Neural cell (in vitro differentiated cells): ENCODE data around the gene COX7A2. TPM values are rescaled to one million over a fixed set of nuclear protein-coding genes. Genes with fewer than 3 reads are reported as not detected.

Experiments used
- H2AFZ ChIP-seq: fragments of 200-600, 300-800 bp; sonication (generic), shearing (Covaris generic); 2 replicates; pipeline ENCODE4 v1.6.0; 2014; ENCODE audit warnings: low read depth, mild to moderate bottlenecking, antibody characterized with exemption, low read length, moderate library complexity
- H3F3A ChIP-seq: fragments of 200-600 bp; shearing (Covaris generic); 2 replicates; pipeline ENCODE4 v1.6.1; 2016; ENCODE audit warnings: mild to moderate bottlenecking, moderate library complexity, mixed read lengths, antibody characterized with exemption, low read length; ENCODE audit not compliant: insufficient read depth, poor library complexity, severe bottlenecking
- H3K27ac ChIP-seq: fragments of 200-600, 300-800 bp; sonication (generic), shearing (Covaris generic); 2 replicates; pipeline ENCODE4 v1.5.1; 2014; ENCODE audit warnings: mild to moderate bottlenecking, low read length, moderate library complexity
- H3K27me3 ChIP-seq: fragments of 300-800, 200-600 bp; sonication (generic), shearing (Covaris generic); 2 replicates; pipeline ENCODE4 v1.6.0; 2014; ENCODE audit warnings: mild to moderate bottlenecking, low read depth, low read length, moderate library complexity; ENCODE audit not compliant: insufficient read depth
- H3K36me3 ChIP-seq: fragments of 300-800, 200-600 bp; sonication (generic), shearing (Covaris generic); 2 replicates; pipeline ENCODE4 v1.5.1; 2014; ENCODE audit warnings: mild to moderate bottlenecking, antibody characterized with exemption, low read length, moderate library complexity; ENCODE audit not compliant: insufficient read depth
- H3K4me2 ChIP-seq: fragments of 300-800, 200-600 bp; sonication (generic), shearing (Covaris generic); 2 replicates; pipeline ENCODE4 v1.6.0; 2014; ENCODE audit warnings: mild to moderate bottlenecking, low read length
- H3K4me3 ChIP-seq: fragments of 300-800, 200-600 bp; sonication (generic), shearing (Covaris generic); 2 replicates; pipeline ENCODE4 v1.5.1; 2014; ENCODE audit warnings: mild to moderate bottlenecking, low read length, moderate library complexity
- H3K79me2 ChIP-seq: fragments of 200-600 bp; shearing (Covaris generic); replicated peaks from 2 replicates; pipeline ENCODE4 v1.6.0; 2014; ENCODE audit warnings: mild to moderate bottlenecking, low read length, moderate library complexity; ENCODE audit not compliant: insufficient read depth
- H3K9ac ChIP-seq: fragments of 300-800, 200-600 bp; sonication (generic), shearing (Covaris generic); 2 replicates; pipeline ENCODE4 v1.6.1; 2016; ENCODE audit warnings: mild to moderate bottlenecking, low read length, mixed read lengths
- H3K9me2 ChIP-seq: fragments of 200-600 bp; shearing (Covaris generic); 2 replicates; pipeline ENCODE4 v1.6.1; 2016; ENCODE audit warnings: mild to moderate bottlenecking, low read length, mixed read lengths; ENCODE audit not compliant: insufficient read depth
- H3K9me3 ChIP-seq: fragments of 200-600, 300-800 bp; sonication (generic), shearing (Covaris generic); 2 replicates; pipeline ENCODE4 v1.6.1; 2016; ENCODE audit warnings: mild to moderate bottlenecking, mixed run types, low read length, moderate library complexity, mixed read lengths
- H4K20me1 ChIP-seq: fragments of 200-600 bp; shearing (Covaris generic); 2 replicates; pipeline ENCODE4 v1.6.1; 2016; ENCODE audit warnings: mild to moderate bottlenecking, mixed run types; ENCODE audit not compliant: insufficient read depth
- CTCF ChIP-seq: fragments of 450-650 bp; IDR thresholded peaks from 2 replicates; pipeline ENCODE4 v1.5.1; 2014; ENCODE audit warnings: antibody characterized with exemption, mild to moderate bottlenecking, moderate library complexity; ENCODE audit not compliant: poor library complexity, severe bottlenecking
- EZH2 ChIP-seq: fragments of 200-600, 300-800 bp; shearing (Covaris generic), sonication (generic); IDR thresholded peaks from 2 replicates; pipeline ENCODE4 v1.6.1; 2014; ENCODE audit warnings: antibody characterized with exemption, low read length, borderline replicate concordance, mild to moderate bottlenecking; ENCODE audit not compliant: insufficient read depth, poor library complexity, severe bottlenecking
- MXI1 ChIP-seq: fragments of 450-650 bp; conservative IDR thresholded peaks from 2 replicates; pipeline ENCODE4 v1.6.1; 2014; ENCODE audit warnings: antibody characterized with exemption, mild to moderate bottlenecking; ENCODE audit not compliant: poor library complexity, severe bottlenecking
- POLR2AphosphoS5 ChIP-seq: IDR thresholded peaks from 2 replicates; pipeline ENCODE4 v1.6.1; 2012
- RAD21 ChIP-seq: fragments of 450-650 bp; conservative IDR thresholded peaks from 2 replicates; pipeline ENCODE4 v1.6.1; 2014; ENCODE audit warnings: antibody characterized with exemption, mild to moderate bottlenecking, moderate library complexity
- REST ChIP-seq: IDR thresholded peaks from 2 replicates; pipeline ENCODE4 v1.6.1; 2012; ENCODE audit warnings: borderline replicate concordance
- TAF1 ChIP-seq: IDR thresholded peaks from 2 replicates; pipeline ENCODE4 v1.6.1; 2012; ENCODE audit warnings: low read depth
- polyA plus RNA-seq: library from polyadenylated mRNA; depleted of rRNA; stranded (reverse); fragments of >200 nt; gene quantifications from 2 replicates; pipeline ENCODE4 v1.2.3, GENCODE V29; 2014

The COX7A2 gene
- polyA plus RNA-seq, 1 donor from 2014 or later = 2,909 TPM

GRCh38 chr6:75272145-75272840, 28.7 kb upstream of the COX7A2 start:
- Histone ChIP-seq H3K4me3 (no peak overlapping the region), H3F3A (no peaks in the 10 kb centered on the region), H3K27ac (no peak overlapping the region), H3K36me3 (peaks cover 2% of the 10 kb centered on the region), H3K9me3 (no peaks in the 10 kb centered on the region), H4K20me1 (no peaks in the 10 kb centered on the region), H3K9me2 (no peaks in the 10 kb centered on the region), H3K4me2 (no peak overlapping the region), H3K27me3 (no peaks in the 10 kb centered on the region), H3K79me2 (peaks cover 45% of the 10 kb centered on the region), H3K9ac (no peak overlapping the region), H2AFZ (no peak overlapping the region)
- TF ChIP-seq CTCF (no peak), RAD21 (no peak), TAF1 (no peak)

GRCh38 chr6:75268988-75269354, 25.4 kb upstream of the COX7A2 start:
- peaks cover 2% of the 10 kb centered on the region for H3K36me3 ChIP-seq
- H3F3A ChIP-seq = no peaks in the 10 kb centered on the region
- no peak overlapping the region for H3K4me2 ChIP-seq
- no peak overlapping the region for H3K9ac ChIP-seq
- H4K20me1 ChIP-seq = no peaks in the 10 kb centered on the region
- H3K4me3 ChIP-seq = no peak overlapping the region
- H3K27ac ChIP-seq = no peak overlapping the region
- no peaks in the 10 kb centered on the region for H3K9me2 ChIP-seq
- H3K9me3 ChIP-seq = no peaks in the 10 kb centered on the region
- H3K27me3 ChIP-seq = no peaks in the 10 kb centered on the region
- no peak overlapping the region for H2AFZ ChIP-seq
- TF ChIP-seq MXI1 (no peak), EZH2 (no peak), REST (no peak), TAF1 (no peak), POLR2AphosphoS5 (no peak)
- H3K79me2 ChIP-seq = peaks cover 52% of the 10 kb centered on the region
